Nephron progenitor cell (in vitro differentiated cells): ENCODE measurements around the gene HSPB6.
A peak's percentile ranks its signal among the peaks of the same experiment; 100 is the strongest.

ENCODE experiments used
- DNase-seq: peaks from one replicate; pipeline ENCODE4 v3.0.0; 2021
- H3K27ac Mint-ChIP-seq: 2 replicates; pipeline ENCODE4 v1.8.0; 2021; ENCODE audit warnings: mild to moderate bottlenecking, moderate library complexity, mixed read lengths
- H3K27me3 Mint-ChIP-seq: 2 replicates; pipeline ENCODE4 v1.8.0; 2021; ENCODE audit warnings: mild to moderate bottlenecking, low read depth, mixed read lengths; ENCODE audit not compliant: poor library complexity
- H3K36me3 Mint-ChIP-seq: 2 replicates; pipeline ENCODE4 v1.8.0; 2021; ENCODE audit warnings: low read depth, mixed read lengths
- H3K4me1 Mint-ChIP-seq: 2 replicates; pipeline ENCODE4 v1.8.0; 2021; ENCODE audit warnings: mixed read lengths
- H3K4me3 Mint-ChIP-seq: 2 replicates; pipeline ENCODE4 v1.8.0; 2021; ENCODE audit warnings: mild to moderate bottlenecking, moderate library complexity, mixed read lengths
- H3K9me3 Mint-ChIP-seq: 2 replicates; pipeline ENCODE4 v1.8.0; 2021; ENCODE audit warnings: mild to moderate bottlenecking, moderate library complexity, mixed read lengths
- TF ChIP-seq, protein P1 (sequence below): fragments of 200-600 bp; sonication (generic); IDR thresholded peaks from 2 replicates; pipeline ENCODE4 v1.5.0; 2021; ENCODE audit warnings: antibody characterized with exemption

HSPB6 gene

GRCh38 chr19:35734273-35734672 lies 22.6 kb downstream of the HSPB6 start:
- peaks cover 51% of the 10 kb centered on the region for H3K36me3 Mint-ChIP-seq
- H3K27me3 Mint-ChIP-seq, result peaks cover 3% of the 10 kb centered on the region
- H3K27ac Mint-ChIP-seq, result peak overlapping the region; percentile 17
- H3K4me1 Mint-ChIP-seq, result peaks cover 1% of the 10 kb centered on the region
- H3K4me3 Mint-ChIP-seq, result no peak overlapping the region
- no peak for DNase-seq
- no peaks in the 10 kb centered on the region for H3K9me3 Mint-ChIP-seq
- TF ChIP-seq, protein P1, sequence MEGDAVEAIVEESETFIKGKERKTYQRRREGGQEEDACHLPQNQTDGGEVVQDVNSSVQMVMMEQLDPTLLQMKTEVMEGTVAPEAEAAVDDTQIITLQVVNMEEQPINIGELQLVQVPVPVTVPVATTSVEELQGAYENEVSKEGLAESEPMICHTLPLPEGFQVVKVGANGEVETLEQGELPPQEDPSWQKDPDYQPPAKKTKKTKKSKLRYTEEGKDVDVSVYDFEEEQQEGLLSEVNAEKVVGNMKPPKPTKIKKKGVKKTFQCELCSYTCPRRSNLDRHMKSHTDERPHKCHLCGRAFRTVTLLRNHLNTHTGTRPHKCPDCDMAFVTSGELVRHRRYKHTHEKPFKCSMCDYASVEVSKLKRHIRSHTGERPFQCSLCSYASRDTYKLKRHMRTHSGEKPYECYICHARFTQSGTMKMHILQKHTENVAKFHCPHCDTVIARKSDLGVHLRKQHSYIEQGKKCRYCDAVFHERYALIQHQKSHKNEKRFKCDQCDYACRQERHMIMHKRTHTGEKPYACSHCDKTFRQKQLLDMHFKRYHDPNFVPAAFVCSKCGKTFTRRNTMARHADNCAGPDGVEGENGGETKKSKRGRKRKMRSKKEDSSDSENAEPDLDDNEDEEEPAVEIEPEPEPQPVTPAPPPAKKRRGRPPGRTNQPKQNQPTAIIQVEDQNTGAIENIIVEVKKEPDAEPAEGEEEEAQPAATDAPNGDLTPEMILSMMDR, result no peak

GRCh38 chr19:35733180-35734125 lies 23.4 kb downstream of the HSPB6 start:
- TF ChIP-seq, protein P1, result no peak
- Mint-ChIP-seq H3K27me3 (peaks cover 3% of the 10 kb centered on the region), H3K4me1 (no peaks in the 10 kb centered on the region), H3K27ac (no peak overlapping the region), H3K9me3 (no peaks in the 10 kb centered on the region), H3K36me3 (peaks cover 52% of the 10 kb centered on the region), H3K4me3 (no peak overlapping the region)
- no peak for DNase-seq

GRCh38 chr19:35732540-35733179 lies 24.2 kb downstream of the HSPB6 start:
- no peak for DNase-seq
- Mint-ChIP-seq H3K4me1 (no peaks in the 10 kb centered on the region), H3K9me3 (no peaks in the 10 kb centered on the region), H3K36me3 (peaks cover 56% of the 10 kb centered on the region), H3K27ac (no peak overlapping the region), H3K27me3 (peaks cover 3% of the 10 kb centered on the region), H3K4me3 (no peak overlapping the region)
- TF ChIP-seq, protein P1, result no peak

DNA sequence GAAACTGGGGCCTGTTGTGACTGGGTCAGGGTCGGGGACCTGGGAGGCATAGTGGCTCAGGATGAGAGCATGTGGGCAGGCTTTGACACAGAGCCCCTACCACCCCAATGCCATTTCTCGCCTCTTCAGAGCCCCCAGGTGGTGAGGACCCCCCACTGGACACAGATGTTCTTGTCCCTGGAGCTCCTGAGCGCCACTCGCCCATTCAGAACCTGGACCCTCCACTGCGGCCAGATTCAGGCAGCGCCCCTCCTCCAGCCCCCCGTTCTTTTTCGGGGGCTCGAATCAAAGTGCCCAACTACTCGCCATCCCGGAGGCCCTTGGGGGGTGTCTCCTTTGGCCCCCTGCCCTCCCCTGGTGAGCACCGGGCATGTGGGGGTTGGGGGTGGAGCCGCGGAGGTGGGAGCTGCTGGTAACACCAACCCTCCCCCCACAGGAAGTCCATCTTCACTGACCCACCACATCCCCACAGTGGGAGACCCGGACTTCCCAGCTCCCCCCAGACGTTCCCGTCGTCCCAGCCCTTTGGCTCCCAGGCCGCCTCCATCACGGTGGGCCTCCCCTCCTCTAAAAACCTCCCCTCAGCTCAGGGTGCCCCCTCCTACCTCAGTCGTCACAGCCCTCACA lies 24.9 kb downstream of the HSPB6 start:
- Mint-ChIP-seq H3K27me3 (peaks cover 3% of the 10 kb centered on the region), H3K9me3 (no peaks in the 10 kb centered on the region), H3K27ac (no peak overlapping the region), H3K36me3 (peaks cover 52% of the 10 kb centered on the region), H3K4me3 (no peak overlapping the region), H3K4me1 (no peaks in the 10 kb centered on the region)
- no peak for DNase-seq
- TF ChIP-seq, protein P1, result no peak

DNA sequence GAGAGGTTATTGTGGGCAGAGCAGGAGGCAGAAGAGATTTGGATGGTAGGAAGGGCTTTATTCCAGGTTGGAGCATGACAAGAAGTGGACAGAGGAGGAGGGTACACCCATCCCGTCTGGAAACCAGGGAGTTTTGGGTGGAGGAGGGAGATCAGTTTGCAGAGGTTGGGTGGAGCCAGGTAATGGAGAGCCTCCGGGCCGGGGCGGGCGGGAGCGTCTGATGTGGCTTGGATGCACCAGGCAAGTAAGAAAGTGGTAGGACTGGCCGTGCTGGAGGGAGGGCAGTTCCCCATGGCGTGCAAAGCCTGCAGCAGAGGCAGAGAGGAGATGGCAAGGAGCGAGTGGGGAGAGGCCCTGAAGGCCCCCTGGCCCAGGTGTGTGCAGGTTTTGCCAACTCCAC lies 25.5 kb downstream of the HSPB6 start:
- no peak for DNase-seq
- H3K27me3 Mint-ChIP-seq, result peaks cover 3% of the 10 kb centered on the region
- peak overlapping the region; percentile 24 for H3K27ac Mint-ChIP-seq
- H3K9me3 Mint-ChIP-seq, result no peaks in the 10 kb centered on the region
- H3K36me3 Mint-ChIP-seq, result peaks cover 50% of the 10 kb centered on the region
- no peaks in the 10 kb centered on the region for H3K4me1 Mint-ChIP-seq
- TF ChIP-seq, protein P1, result no peak
- no peak overlapping the region for H3K4me3 Mint-ChIP-seq
